Measurements from ENCODE around the gene GDI1. TPM values are rescaled to one million over a fixed set of nuclear protein-coding genes. Genes with fewer than 3 reads are reported as not detected.

GDI1 gene
- total RNA-seq, 1 donor from 2014 or later = 143 TPM

- H3K27ac ChIP-seq (ENCODE audit: low read depth, low read length) = no peak overlapping the region
- FAIRE-seq (peak; percentile 70), DNase-seq (ENCODE audit: low read depth) (no peak)
- no peak overlapping the region for H2AFZ ChIP-seq (ENCODE audit: low read depth, low read length)
- H3K4me2 ChIP-seq (ENCODE audit: low read length) = no peak overlapping the region
- H3K9ac ChIP-seq (ENCODE audit: low read length) = no peak overlapping the region
- H3K36me3 Mint-ChIP-seq (ENCODE audit: low read depth, unreplicated experiment) = no peaks in the 10 kb centered on the region
- no peak overlapping the region for H3K4me3 ChIP-seq (ENCODE audit: insufficient read depth, low read depth, low read length)
- no peaks in the 10 kb centered on the region for H3K4me1 ChIP-seq (ENCODE audit: insufficient read depth, low read length)
- TF ChIP-seq, protein P1, sequence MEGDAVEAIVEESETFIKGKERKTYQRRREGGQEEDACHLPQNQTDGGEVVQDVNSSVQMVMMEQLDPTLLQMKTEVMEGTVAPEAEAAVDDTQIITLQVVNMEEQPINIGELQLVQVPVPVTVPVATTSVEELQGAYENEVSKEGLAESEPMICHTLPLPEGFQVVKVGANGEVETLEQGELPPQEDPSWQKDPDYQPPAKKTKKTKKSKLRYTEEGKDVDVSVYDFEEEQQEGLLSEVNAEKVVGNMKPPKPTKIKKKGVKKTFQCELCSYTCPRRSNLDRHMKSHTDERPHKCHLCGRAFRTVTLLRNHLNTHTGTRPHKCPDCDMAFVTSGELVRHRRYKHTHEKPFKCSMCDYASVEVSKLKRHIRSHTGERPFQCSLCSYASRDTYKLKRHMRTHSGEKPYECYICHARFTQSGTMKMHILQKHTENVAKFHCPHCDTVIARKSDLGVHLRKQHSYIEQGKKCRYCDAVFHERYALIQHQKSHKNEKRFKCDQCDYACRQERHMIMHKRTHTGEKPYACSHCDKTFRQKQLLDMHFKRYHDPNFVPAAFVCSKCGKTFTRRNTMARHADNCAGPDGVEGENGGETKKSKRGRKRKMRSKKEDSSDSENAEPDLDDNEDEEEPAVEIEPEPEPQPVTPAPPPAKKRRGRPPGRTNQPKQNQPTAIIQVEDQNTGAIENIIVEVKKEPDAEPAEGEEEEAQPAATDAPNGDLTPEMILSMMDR (IDR thresholded peaks at IDR 0.05; ENCODE audit: insufficient read depth, low read depth, low read length) = no peak
- TF ChIP-seq EZH2 (IDR thresholded peaks at IDR 0.05; ENCODE audit: insufficient read depth, low read length) = no peak
- peaks cover 16% of the 10 kb centered on the region for H3K4me1 Mint-ChIP-seq (ENCODE audit: low read depth, unreplicated experiment)
- peaks cover 21% of the 10 kb centered on the region for H4K20me1 ChIP-seq (ENCODE audit: insufficient read depth, low read length)
- H3K27me3 Mint-ChIP-seq (ENCODE audit: low read depth, unreplicated experiment) = no peaks in the 10 kb centered on the region
- H3K9me3 Mint-ChIP-seq (ENCODE audit: unreplicated experiment) = no peaks in the 10 kb centered on the region
- no peaks in the 10 kb centered on the region for H3K9me3 ChIP-seq (ENCODE audit: insufficient read depth, low read depth, low read length)
- H3K79me2 ChIP-seq (ENCODE audit: insufficient read depth, low read length) = peaks cover 29% of the 10 kb centered on the region
- H3K36me3 ChIP-seq (ENCODE audit: insufficient read depth, low read length) = no peaks in the 10 kb centered on the region
- no peak overlapping the region for H3K27ac Mint-ChIP-seq (ENCODE audit: unreplicated experiment)
- H3K27me3 ChIP-seq (ENCODE audit: insufficient read depth, low read length) = no peaks in the 10 kb centered on the region
- peak overlapping the region; percentile 50 for H3K4me3 Mint-ChIP-seq (ENCODE audit: unreplicated experiment)
These were observed 6.5 kb upstream of the GDI1 start for GRCh38 chrX:154430479-154430878.

DNA sequence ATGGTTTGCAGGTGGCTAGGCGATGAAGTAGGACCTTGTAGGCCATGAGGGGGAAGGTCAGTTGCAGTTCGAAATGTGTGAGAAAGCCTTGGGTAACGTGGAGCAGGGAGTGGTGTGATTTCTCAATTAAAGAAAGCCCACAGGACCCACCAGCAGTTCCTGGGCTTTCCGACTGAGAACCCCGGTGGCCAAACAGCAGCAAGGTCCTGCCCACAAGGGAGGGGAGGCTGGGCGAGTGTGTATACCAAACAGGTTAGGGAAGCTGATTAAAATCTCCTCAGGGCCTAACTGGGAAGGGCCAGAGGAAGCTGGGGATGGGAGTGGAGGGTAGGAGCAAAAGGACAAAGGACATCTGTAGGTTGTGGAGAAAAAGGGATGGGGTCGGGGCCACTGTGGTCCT is 6.0 kb upstream of the GDI1 start:
- no peaks in the 10 kb centered on the region for H3K36me3 Mint-ChIP-seq (ENCODE audit: low read depth, unreplicated experiment)
- no peak overlapping the region for H3K4me2 ChIP-seq (ENCODE audit: low read length)
- H3K79me2 ChIP-seq (ENCODE audit: insufficient read depth, low read length) = peaks cover 29% of the 10 kb centered on the region
- no peaks in the 10 kb centered on the region for H3K27me3 ChIP-seq (ENCODE audit: insufficient read depth, low read length)
- H3K4me3 Mint-ChIP-seq (ENCODE audit: unreplicated experiment) = peak overlapping the region; percentile 50
- no peaks in the 10 kb centered on the region for H3K9me3 Mint-ChIP-seq (ENCODE audit: unreplicated experiment)
- DNase-seq (ENCODE audit: low read depth) (no peak), FAIRE-seq (no peak)
- no peak overlapping the region for H3K4me3 ChIP-seq (ENCODE audit: insufficient read depth, low read depth, low read length)
- H3K36me3 ChIP-seq (ENCODE audit: insufficient read depth, low read length) = no peaks in the 10 kb centered on the region
- H3K27ac Mint-ChIP-seq (ENCODE audit: unreplicated experiment) = no peak overlapping the region
- TF ChIP-seq, protein P1 (IDR thresholded peaks at IDR 0.05; ENCODE audit: insufficient read depth, low read depth, low read length) = no peak
- TF ChIP-seq EZH2 (IDR thresholded peaks at IDR 0.05; ENCODE audit: insufficient read depth, low read length) = no peak
- no peak overlapping the region for H3K9ac ChIP-seq (ENCODE audit: low read length)
- no peaks in the 10 kb centered on the region for H3K9me3 ChIP-seq (ENCODE audit: insufficient read depth, low read depth, low read length)
- H4K20me1 ChIP-seq (ENCODE audit: insufficient read depth, low read length) = peaks cover 21% of the 10 kb centered on the region
- H2AFZ ChIP-seq (ENCODE audit: low read depth, low read length) = no peak overlapping the region
- H3K4me1 ChIP-seq (ENCODE audit: insufficient read depth, low read length) = no peaks in the 10 kb centered on the region
- H3K27ac ChIP-seq (ENCODE audit: low read depth, low read length) = no peak overlapping the region
- peaks cover 16% of the 10 kb centered on the region for H3K4me1 Mint-ChIP-seq (ENCODE audit: low read depth, unreplicated experiment)
- no peaks in the 10 kb centered on the region for H3K27me3 Mint-ChIP-seq (ENCODE audit: low read depth, unreplicated experiment)

DNA sequence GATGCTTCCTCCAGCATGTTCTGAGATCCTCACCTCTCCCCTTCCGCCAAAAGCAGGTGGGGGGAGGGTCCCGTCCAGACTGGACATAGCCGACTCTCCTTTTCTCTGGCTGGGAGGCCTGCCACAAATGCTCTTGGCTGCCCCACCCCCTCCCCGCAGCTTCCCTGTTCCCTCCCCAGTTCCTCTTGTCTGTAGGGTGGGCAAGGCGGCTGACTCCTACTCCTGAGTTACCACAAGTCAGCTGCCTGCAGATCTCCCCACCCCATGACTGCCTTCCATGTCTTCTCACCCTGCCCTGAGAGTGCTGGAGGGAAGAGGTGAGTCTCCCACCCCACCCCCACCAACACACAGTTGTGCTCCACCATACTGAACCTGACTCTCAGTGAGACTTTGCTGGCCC is 5.6 kb upstream of the GDI1 start:
- Histone ChIP-seq H3K27me3 (ENCODE audit: insufficient read depth, low read length) (no peaks in the 10 kb centered on the region), H3K79me2 (ENCODE audit: insufficient read depth, low read length) (peaks cover 29% of the 10 kb centered on the region), H3K27ac (ENCODE audit: low read depth, low read length) (no peak overlapping the region), H3K4me3 (ENCODE audit: insufficient read depth, low read depth, low read length) (no peak overlapping the region), H3K4me2 (ENCODE audit: low read length) (no peak overlapping the region), H3K9me3 (ENCODE audit: insufficient read depth, low read depth, low read length) (no peaks in the 10 kb centered on the region), H3K36me3 (ENCODE audit: insufficient read depth, low read length) (no peaks in the 10 kb centered on the region), H2AFZ (ENCODE audit: low read depth, low read length) (no peak overlapping the region), H3K9ac (ENCODE audit: low read length) (no peak overlapping the region), H3K4me1 (ENCODE audit: insufficient read depth, low read length) (no peaks in the 10 kb centered on the region), H4K20me1 (ENCODE audit: insufficient read depth, low read length) (peaks cover 21% of the 10 kb centered on the region)
- no peak overlapping the region for H3K27ac Mint-ChIP-seq (ENCODE audit: unreplicated experiment)
- H3K9me3 Mint-ChIP-seq (ENCODE audit: unreplicated experiment) = no peaks in the 10 kb centered on the region
- TF ChIP-seq, protein P1 (IDR thresholded peaks at IDR 0.05; ENCODE audit: insufficient read depth, low read depth, low read length) = no peak
- TF ChIP-seq EZH2 (IDR thresholded peaks at IDR 0.05; ENCODE audit: insufficient read depth, low read length) = no peak
- DNase-seq (ENCODE audit: low read depth) (no peak), FAIRE-seq (no peak)
- peaks cover 16% of the 10 kb centered on the region for H3K4me1 Mint-ChIP-seq (ENCODE audit: low read depth, unreplicated experiment)
- H3K36me3 Mint-ChIP-seq (ENCODE audit: low read depth, unreplicated experiment) = no peaks in the 10 kb centered on the region
- no peak overlapping the region for H3K4me3 Mint-ChIP-seq (ENCODE audit: unreplicated experiment)
- no peaks in the 10 kb centered on the region for H3K27me3 Mint-ChIP-seq (ENCODE audit: low read depth, unreplicated experiment)

All from astrocyte (in vitro differentiated cells and primary cell).